ENCODE measurements around the gene CCL16. TPM values are rescaled to one million over a fixed set of nuclear protein-coding genes. Genes with fewer than 3 reads are reported as not detected.

Gene CCL16
- total RNA-seq, 1 donor from 2014 or later = not detected

DNA sequence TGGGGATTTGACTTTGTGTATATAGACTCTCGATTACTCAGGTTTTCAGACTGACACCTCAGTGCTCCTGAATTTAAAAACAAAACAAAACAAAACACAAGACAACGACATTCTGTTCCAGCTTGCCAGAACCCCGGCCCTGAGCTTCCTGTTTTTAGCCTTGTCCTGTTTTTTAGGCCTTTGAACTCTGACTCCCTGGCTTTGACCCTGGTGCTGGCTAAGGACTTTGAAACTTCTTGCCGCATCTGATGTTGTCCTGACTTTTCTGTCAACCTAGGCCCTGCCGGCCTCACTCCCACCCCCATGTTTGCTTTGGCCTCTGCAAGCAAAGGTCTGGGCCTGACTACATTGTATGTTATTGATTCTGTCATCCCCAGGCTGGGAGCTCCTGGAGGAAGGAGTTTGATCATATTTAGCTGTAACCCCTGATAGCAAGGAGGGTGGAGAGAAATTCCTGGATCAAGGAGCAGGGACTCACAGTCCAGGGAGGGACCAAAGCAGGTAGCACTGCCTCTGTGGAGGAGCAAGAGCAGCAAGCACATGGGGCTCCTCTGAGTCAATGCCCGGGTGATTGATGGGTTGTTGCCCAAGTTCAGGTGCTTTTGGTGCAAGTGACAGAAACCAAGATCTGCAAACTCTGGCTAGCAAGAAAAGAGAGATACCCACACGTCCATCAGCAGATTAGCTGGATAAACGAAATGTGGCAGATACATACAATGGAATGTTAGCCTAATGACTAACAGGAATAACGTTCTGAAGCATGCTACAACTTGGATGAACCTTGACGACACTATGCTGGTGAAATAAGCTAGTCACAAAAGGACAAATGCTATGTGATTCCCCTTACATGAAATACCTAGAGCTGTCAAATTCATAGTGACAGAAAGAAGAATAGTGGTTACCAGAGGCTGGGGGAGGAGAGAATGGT lies 7.7 kb downstream of the CCL16 start:
- DNase-seq (ENCODE audit: low read depth) = no peak
- no peak overlapping the region for H3K4me3 ChIP-seq (ENCODE audit: low read depth, low read length)
- TF ChIP-seq, protein P1, sequence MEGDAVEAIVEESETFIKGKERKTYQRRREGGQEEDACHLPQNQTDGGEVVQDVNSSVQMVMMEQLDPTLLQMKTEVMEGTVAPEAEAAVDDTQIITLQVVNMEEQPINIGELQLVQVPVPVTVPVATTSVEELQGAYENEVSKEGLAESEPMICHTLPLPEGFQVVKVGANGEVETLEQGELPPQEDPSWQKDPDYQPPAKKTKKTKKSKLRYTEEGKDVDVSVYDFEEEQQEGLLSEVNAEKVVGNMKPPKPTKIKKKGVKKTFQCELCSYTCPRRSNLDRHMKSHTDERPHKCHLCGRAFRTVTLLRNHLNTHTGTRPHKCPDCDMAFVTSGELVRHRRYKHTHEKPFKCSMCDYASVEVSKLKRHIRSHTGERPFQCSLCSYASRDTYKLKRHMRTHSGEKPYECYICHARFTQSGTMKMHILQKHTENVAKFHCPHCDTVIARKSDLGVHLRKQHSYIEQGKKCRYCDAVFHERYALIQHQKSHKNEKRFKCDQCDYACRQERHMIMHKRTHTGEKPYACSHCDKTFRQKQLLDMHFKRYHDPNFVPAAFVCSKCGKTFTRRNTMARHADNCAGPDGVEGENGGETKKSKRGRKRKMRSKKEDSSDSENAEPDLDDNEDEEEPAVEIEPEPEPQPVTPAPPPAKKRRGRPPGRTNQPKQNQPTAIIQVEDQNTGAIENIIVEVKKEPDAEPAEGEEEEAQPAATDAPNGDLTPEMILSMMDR (conservative IDR thresholded peaks at IDR 0.05; ENCODE audit: low read depth, low read length) = no peak

DNA sequence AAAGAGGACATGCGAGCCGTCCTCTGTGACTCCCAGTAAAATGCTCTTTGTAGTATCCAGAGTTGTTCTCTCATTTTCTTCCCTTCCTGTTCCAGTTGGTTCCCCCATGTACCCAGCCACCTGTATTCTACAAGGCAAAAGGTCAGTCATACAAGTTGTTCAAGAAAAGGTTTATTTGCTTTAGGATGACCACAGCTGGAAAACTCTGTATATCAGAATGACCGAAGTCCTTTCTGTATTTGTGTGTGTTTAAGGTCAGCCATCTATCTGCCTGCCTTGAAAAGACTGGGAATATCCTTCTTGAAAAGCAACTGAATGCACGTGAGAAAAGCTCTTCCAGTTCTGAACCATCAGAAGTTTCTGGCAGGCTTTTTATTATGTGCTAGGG lies 8.4 kb downstream of the CCL16 start:
- DNase-seq (ENCODE audit: low read depth) = no peak
- TF ChIP-seq, protein P1 (conservative IDR thresholded peaks at IDR 0.05; ENCODE audit: low read depth, low read length) = no peak
- H3K4me3 ChIP-seq (ENCODE audit: low read depth, low read length) = no peak overlapping the region

DNA sequence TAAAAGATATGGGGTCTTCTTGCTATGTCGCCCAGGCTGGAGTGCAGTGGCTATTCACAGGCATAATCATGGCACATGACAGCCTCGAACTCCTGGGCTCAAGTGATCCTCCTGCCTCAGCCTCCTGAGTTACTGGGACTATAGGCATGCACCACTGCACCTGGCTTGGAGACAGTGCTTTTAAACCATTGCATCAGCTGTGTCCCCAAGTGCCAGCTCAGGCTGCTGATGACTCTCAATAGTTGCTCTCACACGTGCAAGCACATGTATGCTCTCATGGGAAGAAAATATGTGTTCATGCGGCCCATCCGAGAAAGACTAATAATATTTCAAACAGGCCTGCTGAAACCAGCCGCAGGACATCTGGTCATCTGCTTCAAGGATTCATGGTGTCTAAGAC lies 8.8 kb downstream of the CCL16 start:
- TF ChIP-seq, protein P1 (conservative IDR thresholded peaks at IDR 0.05; ENCODE audit: low read depth, low read length) = no peak
- H3K4me3 ChIP-seq (ENCODE audit: low read depth, low read length) = no peak overlapping the region
- DNase-seq (ENCODE audit: low read depth) = no peak

DNA sequence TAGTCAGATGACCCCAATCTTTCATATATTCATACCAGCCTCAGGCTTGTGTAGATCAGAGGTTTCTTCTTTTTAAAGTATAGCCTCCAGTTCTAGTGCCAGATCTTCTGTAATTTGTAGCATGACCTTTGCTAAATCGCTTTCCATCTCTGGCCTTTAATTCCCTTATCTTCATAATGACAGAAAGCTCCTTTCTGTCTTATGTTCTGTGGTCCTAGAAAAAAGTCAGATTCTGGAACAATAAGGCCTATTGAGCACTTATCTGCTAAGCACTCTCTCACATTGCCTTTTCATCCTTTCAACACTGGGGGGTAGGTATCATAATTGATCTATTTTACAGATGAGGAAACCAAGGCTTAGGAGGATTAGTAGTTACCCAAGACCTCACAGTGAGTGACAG lies 9.2 kb downstream of the CCL16 start:
- TF ChIP-seq, protein P1 (conservative IDR thresholded peaks at IDR 0.05; ENCODE audit: low read depth, low read length) = no peak
- DNase-seq (ENCODE audit: low read depth) = no peak
- no peak overlapping the region for H3K4me3 ChIP-seq (ENCODE audit: low read depth, low read length)

DNA sequence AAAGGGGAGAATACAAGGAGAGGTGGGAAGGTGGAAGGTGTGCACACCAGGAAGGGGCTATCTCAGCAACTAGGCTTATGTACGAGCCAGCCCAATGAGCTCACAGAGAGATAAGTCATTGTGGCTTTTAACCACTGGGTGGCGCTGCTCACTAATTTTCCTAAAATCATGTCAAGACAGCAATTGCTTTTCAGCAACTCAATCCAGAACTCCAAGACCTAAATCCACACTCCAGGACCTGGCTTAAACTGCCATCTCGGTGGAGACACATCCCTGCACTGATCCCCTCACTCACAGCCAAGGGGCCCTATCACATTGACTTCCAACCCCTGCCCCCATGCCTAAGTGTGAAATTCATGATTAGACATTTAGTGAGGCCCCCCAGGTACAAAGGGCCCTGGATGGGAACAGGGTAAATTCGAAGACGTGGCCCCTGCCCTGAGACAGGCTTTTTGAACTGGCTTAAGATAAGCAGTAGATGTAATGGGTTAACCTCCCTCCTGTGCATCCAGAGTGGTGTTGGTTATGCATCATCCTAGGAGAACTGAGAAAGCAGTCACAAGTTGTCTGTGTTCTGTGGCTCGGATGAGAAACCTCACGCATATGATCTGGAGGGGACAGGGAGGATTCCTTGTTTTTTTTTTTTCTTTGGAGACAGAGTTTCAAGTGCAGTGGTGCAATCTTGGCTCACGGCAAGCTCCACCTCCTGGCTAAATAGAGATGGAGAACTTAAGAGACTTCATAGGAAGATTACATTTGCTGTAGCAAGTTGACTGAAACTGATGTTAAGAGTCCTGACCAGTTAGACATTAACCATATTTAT lies 11.5 kb downstream of the CCL16 start:
- DNase-seq (ENCODE audit: low read depth) = peak; percentile 30
- no peak overlapping the region for H3K4me3 ChIP-seq (ENCODE audit: low read depth, low read length)
- TF ChIP-seq, protein P1 (conservative IDR thresholded peaks at IDR 0.05; ENCODE audit: low read depth, low read length) = peak; percentile 77

DNA sequence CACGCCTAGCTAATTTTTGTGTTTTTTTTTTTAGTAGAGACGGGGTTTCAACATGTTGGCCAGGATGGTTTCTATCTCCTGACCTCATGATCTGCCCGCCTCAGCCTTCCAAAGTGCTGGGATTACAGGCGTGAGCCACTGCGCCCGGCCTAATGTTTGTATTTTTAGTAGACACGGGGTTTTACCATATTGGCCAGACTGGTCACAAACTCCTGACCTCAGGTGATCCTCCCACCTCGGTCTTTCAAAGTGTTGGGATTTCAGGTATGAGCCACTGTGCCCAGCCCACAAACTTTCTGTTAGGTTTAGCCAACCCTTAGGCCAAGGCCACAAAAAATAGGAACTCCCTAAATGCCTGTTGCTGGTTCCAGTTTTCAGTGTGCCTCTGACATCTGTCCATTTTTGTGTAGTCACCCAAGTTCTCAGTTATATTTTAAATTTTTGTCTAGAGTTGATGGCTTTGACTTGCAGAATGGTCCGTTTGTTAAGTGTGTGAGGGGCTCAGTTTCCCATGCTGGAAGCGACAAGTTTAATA lies 12.7 kb downstream of the CCL16 start:
- DNase-seq (ENCODE audit: low read depth) = no peak
- TF ChIP-seq, protein P1 (conservative IDR thresholded peaks at IDR 0.05; ENCODE audit: low read depth, low read length) = no peak
- no peak overlapping the region for H3K4me3 ChIP-seq (ENCODE audit: low read depth, low read length)
